Neuron (in vitro differentiated cells): ENCODE data around the gene ACTBL2.
"Not testable (repeated sequence)": the region's sequence is repeated elsewhere in the genome, so short reads cannot be mapped to it uniquely, and the experiment has no call there.

ENCODE experiments used
- H2AFZ ChIP-seq: one replicate; pipeline ENCODE4 v1.6.1; 2013; ENCODE audit warnings: low read depth, mild to moderate bottlenecking, inconsistent platforms, low read length, moderate library complexity
- H3K27me3 ChIP-seq: one replicate; pipeline ENCODE4 v1.6.1; 2013; ENCODE audit warnings: low read length; ENCODE audit not compliant: insufficient read depth
- H3K36me3 ChIP-seq: one replicate; pipeline ENCODE4 v1.6.1; 2013; ENCODE audit warnings: low read length; ENCODE audit not compliant: insufficient read depth
- H3K4me1 ChIP-seq: one replicate; pipeline ENCODE4 v1.6.1; 2013; ENCODE audit warnings: low read length; ENCODE audit not compliant: insufficient read depth
- H3K4me3 ChIP-seq: 2 replicates; pipeline ENCODE4 v1.5.1; 2013; ENCODE audit warnings: mild to moderate bottlenecking, low read length, moderate library complexity
- H3K9me3 ChIP-seq: one replicate; pipeline ENCODE4 v1.6.1; 2013; ENCODE audit warnings: low read length

The ACTBL2 gene

GRCh38 chr5:57486027-57486602, 3.5 kb upstream of the ACTBL2 start:
- Histone ChIP-seq H3K27me3 (no peaks in the 10 kb centered on the region), H3K36me3 (no peaks in the 10 kb centered on the region), H3K4me3 (no peak overlapping the region), H3K9me3 (no peaks in the 10 kb centered on the region), H3K4me1 (peaks cover 5% of the 10 kb centered on the region), H2AFZ (no peak overlapping the region)

GRCh38 chr5:57478826-57479225, 3.8 kb downstream of the ACTBL2 start:
- no peaks in the 10 kb centered on the region for H3K9me3 ChIP-seq
- no peaks in the 10 kb centered on the region for H3K27me3 ChIP-seq
- no peaks in the 10 kb centered on the region for H3K4me1 ChIP-seq
- no peak overlapping the region for H2AFZ ChIP-seq
- no peak overlapping the region for H3K4me3 ChIP-seq
- no peaks in the 10 kb centered on the region for H3K36me3 ChIP-seq

GRCh38 chr5:57476601-57477056, 6.0 kb downstream of the ACTBL2 start:
- Histone ChIP-seq H3K27me3 (no peaks in the 10 kb centered on the region), H2AFZ (no peak overlapping the region), H3K4me1 (no peaks in the 10 kb centered on the region), H3K4me3 (no peak overlapping the region), H3K36me3 (no peaks in the 10 kb centered on the region), H3K9me3 (no peaks in the 10 kb centered on the region)

GRCh38 chr5:57470339-57470738, 12.3 kb downstream of the ACTBL2 start:
- Histone ChIP-seq H3K27me3 (no peaks in the 10 kb centered on the region), H3K4me3 (no peak overlapping the region), H3K4me1 (no peaks in the 10 kb centered on the region), H2AFZ (no peak overlapping the region), H3K36me3 (no peaks in the 10 kb centered on the region), H3K9me3 (no peaks in the 10 kb centered on the region)

- H3K27me3 ChIP-seq: peaks cover 2% of the 10 kb centered on the region
- H2AFZ ChIP-seq: no peak overlapping the region
- no peak overlapping the region for H3K4me3 ChIP-seq
- no peaks in the 10 kb centered on the region for H3K36me3 ChIP-seq
- no peaks in the 10 kb centered on the region for H3K4me1 ChIP-seq
- no peaks in the 10 kb centered on the region for H3K9me3 ChIP-seq
These were observed 14.0 kb downstream of the ACTBL2 start for GRCh38 chr5:57468481-57469163.

GRCh38 chr5:57466544-57466943, 16.1 kb downstream of the ACTBL2 start:
- Histone ChIP-seq H3K4me1 (no peaks in the 10 kb centered on the region), H3K36me3 (no peaks in the 10 kb centered on the region), H2AFZ (no peak overlapping the region), H3K27me3 (peaks cover 2% of the 10 kb centered on the region), H3K9me3 (no peaks in the 10 kb centered on the region), H3K4me3 (no peak overlapping the region)

GRCh38 chr5:57460056-57460455, 22.6 kb downstream of the ACTBL2 start:
- not testable (repeated sequence) for H3K36me3 ChIP-seq, H3K27me3 ChIP-seq, H3K4me1 ChIP-seq, H3K9me3 ChIP-seq, H2AFZ ChIP-seq, H3K4me3 ChIP-seq

GRCh38 chr5:57458443-57458842, 24.2 kb downstream of the ACTBL2 start:
- Histone ChIP-seq H3K4me3 (no peak overlapping the region), H3K4me1 (no peaks in the 10 kb centered on the region), H3K9me3 (no peaks in the 10 kb centered on the region), H2AFZ (no peak overlapping the region), H3K27me3 (peaks cover 7% of the 10 kb centered on the region), H3K36me3 (no peaks in the 10 kb centered on the region)

- H3K4me3 ChIP-seq: no peak overlapping the region
- no peaks in the 10 kb centered on the region for H3K9me3 ChIP-seq
- no peaks in the 10 kb centered on the region for H3K36me3 ChIP-seq
- no peaks in the 10 kb centered on the region for H3K4me1 ChIP-seq
- H3K27me3 ChIP-seq: peaks cover 7% of the 10 kb centered on the region
- no peak overlapping the region for H2AFZ ChIP-seq
These were observed 26.0 kb downstream of the ACTBL2 start for GRCh38 chr5:57456531-57457135.

- H2AFZ ChIP-seq: no peak overlapping the region
- H3K36me3 ChIP-seq: no peaks in the 10 kb centered on the region
- peaks cover 7% of the 10 kb centered on the region for H3K27me3 ChIP-seq
- H3K9me3 ChIP-seq: no peaks in the 10 kb centered on the region
- no peaks in the 10 kb centered on the region for H3K4me1 ChIP-seq
- no peak overlapping the region for H3K4me3 ChIP-seq
These were observed 26.8 kb downstream of the ACTBL2 start for GRCh38 chr5:57455511-57456455.

- H3K9me3 ChIP-seq: no peaks in the 10 kb centered on the region
These were observed 27.7 kb downstream of the ACTBL2 start for GRCh38 chr5:57454896-57455295.

GRCh38 chr5:57453728-57454127, 28.9 kb downstream of the ACTBL2 start:
- Histone ChIP-seq H3K36me3 (no peaks in the 10 kb centered on the region), H3K4me1 (peaks cover 2% of the 10 kb centered on the region), H2AFZ (no peak overlapping the region), H3K4me3 (no peak overlapping the region), H3K9me3 (no peaks in the 10 kb centered on the region), H3K27me3 (peaks cover 7% of the 10 kb centered on the region)

More at GRCh38 chr5:57454896-57455295, 27.7 kb downstream of the ACTBL2 start:
- no peak overlapping the region for H3K4me3 ChIP-seq
- H3K4me1 ChIP-seq: no peaks in the 10 kb centered on the region
- no peak overlapping the region for H2AFZ ChIP-seq
- peaks cover 7% of the 10 kb centered on the region for H3K27me3 ChIP-seq
- no peaks in the 10 kb centered on the region for H3K36me3 ChIP-seq

- no peaks in the 10 kb centered on the region for H3K9me3 ChIP-seq
- H3K4me1 ChIP-seq: peaks cover 4% of the 10 kb centered on the region
- H3K36me3 ChIP-seq: no peaks in the 10 kb centered on the region
- peaks cover 7% of the 10 kb centered on the region for H3K27me3 ChIP-seq
- H2AFZ ChIP-seq: no peak overlapping the region
- H3K4me3 ChIP-seq: no peak overlapping the region
These were observed 29.7 kb downstream of the ACTBL2 start for GRCh38 chr5:57452885-57453284.
